ENCODE measurements around the gene SH2B2.
"Not testable (repeated sequence)": the region's sequence is repeated elsewhere in the genome, so short reads cannot be mapped to it uniquely, and the experiment has no call there.

The SH2B2 gene

DNA sequence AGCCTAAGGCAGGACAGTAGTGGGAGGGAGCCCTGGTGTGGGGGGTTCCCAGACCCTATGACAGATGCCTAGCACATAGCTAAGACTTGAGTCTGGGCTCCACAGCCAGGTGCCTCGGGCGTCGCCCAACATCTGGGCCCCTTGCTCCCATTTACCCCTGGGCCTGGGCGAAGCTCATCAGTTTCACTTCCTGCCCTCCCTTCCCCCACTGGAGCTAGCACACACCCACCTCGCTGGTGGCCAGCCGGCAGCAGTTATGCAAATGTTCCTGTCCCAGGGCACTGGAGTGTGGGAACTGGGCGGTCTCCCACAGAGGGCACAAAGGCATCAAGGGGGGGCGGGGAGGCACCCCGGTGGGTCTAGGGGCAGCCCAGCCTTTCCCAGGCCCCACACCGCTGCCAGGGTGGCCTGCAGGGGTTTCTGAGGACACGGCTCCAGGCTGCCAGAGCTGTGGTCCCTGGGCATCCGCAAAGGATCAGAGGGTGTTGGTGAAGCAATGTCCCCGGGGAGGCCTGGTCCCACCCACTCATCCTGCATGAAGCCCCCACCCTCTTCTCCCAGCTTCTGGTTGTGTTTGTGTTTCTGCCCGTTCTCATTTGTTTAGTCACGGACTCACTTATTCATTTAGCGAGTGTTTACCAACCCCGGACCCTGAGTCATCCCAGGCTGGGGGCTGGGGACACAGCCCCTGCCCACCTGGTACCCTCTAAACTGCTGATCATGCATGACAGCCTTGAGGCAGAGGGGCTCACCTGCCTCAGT, 20.4 kb downstream of the SH2B2 start:
- DNase-seq (ENCODE audit: low read depth) = no peak

DNA sequence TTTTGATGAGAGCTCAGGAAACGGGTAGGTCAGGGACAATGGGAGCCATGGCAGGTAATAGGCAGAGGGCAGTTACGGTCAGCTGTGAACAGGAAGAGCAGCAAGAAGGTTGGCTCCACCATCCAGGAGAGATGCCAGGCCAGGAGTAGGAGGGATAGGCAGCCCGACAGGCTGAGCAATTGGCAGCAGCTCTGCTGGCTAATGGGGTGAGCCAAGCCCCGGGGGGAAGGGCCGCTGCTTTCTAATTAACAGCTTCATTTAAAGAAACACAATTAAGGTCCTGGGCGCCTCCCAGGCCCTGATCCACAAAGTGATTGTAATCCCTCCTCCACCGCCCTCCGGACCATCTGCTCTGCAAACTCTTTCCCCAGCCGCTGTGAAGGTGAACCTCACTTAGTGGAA, 23.7 kb downstream of the SH2B2 start:
- DNase-seq (ENCODE audit: low read depth) = no peak

DNA sequence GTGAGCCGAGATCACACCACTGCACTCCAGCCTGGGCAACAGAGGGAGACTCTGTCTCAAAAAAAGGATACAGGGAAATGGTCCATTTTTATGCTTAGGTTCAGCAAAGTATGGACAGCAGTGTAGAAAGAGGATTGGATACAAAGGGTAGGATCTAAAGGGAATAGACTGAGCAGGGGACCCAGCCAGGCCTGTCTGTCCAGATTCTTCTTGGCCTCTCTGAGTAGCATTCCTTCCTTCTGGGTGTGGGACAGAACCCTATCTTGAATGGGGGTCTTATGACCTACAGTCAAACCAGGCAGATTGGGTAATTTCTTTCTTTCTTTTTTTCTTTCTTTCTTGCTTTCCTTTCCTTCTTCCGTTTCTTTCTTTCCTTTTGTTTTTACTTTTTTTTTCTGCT, 25.6 kb downstream of the SH2B2 start:
- no peak for DNase-seq (ENCODE audit: low read depth)

DNA sequence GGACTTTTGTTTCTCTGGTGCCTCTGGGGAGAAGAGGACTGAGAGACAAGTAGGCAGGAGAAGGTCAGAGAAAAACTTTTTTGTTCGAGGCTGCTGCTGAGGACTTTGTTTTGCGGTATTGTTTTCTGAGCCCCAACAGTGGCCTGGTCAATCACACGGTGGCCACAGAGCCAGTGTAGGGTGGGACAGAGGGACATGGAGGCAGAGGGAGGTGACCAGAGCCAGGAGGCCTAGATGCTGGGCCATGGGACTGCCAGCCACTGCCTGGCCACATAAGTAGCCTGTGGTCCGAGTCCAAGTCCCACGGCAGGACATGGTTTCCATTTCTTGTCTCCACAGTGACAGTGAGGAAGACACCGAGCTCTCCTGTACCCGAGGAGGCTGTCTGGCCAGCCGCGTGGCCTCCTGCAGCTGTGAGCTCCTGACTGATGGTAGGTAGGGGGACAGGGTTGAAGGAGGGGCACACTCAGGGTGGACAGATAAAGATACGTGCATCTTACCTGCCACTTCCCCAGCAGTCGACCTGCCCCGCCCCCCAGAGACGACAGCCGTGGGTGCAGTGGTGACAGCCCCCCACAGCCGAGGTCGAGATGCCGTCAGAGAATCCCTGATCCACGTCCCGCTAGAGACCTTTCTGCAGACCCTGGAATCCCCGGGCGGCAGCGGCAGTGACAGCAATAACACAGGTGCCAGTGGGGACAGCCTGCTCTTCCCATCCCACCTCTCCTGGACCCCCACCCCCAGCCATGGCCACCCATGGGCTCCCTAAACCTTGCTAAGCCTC, 27.5 kb downstream of the SH2B2 start:
- DNase-seq (ENCODE audit: low read depth) = no peak

DNA sequence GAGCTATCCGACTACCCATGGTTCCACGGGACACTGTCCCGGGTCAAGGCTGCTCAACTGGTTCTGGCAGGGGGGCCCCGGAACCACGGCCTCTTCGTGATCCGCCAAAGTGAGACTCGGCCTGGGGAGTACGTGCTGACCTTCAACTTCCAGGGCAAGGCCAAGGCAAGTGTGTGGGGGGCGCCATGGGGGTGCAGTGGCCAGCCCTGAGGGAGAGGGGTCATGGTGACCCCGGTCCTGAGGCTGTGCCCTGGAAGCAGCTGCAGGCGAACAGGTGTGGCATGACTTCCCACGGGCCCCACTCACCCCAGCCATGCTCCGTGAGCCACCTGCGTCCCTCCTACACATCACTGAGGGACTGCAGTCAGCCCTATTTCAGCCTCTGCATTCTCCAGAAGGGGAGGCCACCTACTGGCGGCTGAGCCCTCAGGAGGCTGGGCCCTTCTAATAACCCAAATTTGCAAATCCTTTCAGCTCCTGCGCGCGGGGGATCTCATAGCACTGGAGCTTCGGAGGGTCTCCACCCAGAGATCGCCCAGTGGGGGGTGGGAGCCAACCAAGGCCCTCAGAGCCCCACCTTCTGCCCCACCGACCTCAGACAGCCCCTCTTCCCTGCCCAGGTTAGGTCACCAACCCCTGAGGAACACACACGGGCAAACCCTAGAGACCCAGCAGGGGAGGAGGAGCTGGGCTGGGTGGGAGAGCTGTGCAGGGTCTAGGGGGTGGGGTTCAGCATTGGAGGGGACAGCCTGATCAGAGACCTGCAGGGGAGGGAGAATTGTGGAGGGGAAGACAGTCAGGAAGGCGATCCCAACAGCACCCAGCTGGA, 30.8 kb downstream of the SH2B2 start:
- no peak for DNase-seq (ENCODE audit: low read depth)

DNA sequence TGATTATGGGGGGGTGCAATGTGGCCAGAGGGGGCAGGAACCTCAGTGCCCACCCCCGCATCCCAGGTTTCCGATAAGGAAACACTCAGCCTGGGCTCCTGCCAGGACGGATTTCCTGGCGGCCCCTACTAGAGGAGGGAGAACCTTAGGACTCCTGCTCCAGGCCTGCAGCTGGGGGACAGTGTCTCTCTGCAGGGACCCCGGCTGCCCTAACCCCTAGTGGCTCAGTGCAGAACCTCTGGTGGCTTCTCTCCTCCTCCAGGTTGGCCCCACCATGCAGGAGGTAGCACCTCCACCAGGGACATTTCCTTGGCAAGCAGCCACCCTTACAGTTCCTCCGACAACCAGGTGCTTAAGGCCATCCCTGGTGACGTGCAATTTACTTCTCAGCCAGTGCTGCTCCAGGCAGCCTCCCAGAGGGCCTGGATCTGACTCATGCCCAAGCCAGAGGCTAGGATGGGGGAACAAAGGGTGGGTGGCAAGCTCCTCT, 31.9 kb downstream of the SH2B2 start:
- DNase-seq (ENCODE audit: low read depth) = no peak

DNA sequence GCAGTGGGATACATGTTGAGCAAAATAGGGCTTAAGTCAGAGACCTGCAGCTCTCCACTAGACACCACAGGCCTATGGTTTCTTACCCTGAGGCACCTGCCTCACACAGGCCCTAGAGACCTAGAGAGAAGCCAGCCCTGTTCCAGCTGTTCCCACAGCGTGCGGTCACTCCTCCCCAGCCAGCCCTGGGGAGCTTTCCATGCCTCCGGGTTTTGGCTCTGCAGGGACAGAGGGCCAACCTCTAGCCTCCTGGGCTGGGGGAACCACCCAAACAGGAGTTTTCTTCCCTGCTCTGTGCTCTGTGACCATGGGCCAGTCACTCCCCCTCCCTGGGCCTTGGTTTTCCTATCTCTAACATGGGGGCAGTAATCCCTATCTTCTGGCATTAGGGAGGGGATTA, 33.0 kb downstream of the SH2B2 start:
- DNase-seq (ENCODE audit: low read depth) = no peak

DNA sequence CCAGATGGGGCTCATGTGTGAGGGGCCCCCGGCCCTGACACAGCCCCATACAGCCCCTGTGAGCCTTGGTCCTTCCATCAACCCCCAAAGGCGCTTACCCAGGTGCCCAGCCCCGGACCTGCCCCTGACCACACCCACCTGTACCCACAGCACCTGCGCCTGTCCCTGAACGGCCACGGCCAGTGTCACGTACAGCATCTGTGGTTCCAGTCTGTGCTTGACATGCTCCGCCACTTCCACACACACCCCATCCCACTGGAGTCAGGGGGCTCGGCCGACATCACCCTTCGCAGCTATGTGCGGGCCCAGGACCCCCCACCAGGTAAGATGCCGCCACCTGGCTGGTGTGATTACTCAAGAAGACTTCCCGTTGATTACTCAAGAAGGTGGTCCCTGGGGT, 33.5 kb downstream of the SH2B2 start:
- no peak for DNase-seq (ENCODE audit: low read depth)

DNA sequence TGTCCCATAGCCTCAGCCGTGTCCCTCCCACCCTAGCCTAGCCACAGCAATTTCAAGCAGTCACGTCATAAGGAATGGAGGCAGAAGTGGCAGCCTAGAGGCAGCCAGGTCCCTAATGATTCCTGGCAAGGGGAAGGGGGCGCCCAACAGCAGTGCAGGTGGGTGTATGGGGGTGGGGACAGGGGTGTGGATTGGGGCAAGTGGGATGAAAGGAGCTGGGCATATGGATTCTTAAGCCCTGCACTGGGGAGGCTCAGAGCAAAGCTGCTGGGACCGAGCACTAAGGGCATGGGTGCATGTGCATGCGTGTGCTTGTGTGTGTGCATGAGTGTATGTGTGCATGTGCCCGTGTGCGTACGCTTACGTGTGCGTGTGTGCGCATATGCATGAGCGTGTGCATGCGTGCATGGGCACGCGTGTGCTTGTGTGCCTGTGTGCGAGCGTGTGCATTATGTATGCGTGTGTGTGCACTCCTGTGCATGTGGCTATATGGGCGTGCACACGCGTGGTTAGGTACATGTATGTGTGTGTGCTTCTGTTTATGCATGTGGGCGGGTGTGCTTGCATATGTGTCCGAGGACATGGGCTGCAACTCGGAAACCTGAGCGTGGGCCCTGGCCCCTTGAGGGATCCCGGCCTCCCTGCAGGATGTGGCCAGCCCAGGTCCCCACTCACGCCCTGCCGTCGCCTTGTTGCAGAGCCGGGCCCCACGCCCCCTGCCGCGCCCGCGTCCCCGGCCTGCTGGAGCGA, 34.1 kb downstream of the SH2B2 start:
- no peak for DNase-seq (ENCODE audit: low read depth)

DNA sequence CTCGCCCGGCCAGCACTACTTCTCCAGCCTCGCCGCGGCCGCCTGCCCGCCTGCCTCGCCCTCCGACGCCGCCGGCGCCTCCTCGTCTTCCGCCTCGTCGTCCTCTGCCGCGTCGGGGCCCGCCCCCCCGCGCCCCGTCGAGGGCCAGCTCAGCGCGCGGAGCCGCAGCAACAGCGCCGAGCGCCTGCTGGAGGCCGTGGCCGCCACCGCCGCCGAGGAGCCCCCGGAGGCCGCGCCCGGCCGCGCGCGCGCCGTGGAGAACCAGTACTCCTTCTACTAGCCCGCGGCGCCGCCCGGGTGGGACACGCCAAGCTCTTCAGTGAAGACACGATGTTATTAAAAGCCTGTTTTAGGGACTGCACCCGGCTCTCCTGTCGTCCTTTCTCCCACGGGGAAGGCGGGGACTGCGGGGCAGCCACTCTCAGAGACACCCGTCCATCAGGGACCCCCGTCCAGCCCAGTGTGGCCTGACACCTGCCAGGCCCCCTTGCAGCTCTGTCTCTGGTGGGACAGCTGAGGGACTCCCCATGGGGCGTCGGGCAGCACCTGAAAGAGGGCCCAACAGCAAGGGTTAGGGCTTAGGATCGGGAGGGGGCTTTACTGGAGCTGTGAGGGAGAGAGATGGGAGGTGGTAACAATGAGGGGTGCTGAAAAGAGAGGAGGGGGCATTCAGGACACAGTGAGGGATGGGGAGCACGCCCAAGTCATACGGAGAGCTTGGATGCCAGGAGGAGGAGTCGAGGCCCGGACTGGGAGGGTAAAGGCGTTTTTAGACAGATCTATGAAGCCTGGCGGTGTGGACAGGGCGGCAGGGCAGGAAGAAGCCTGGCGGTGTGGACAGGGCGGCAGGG, 34.9 kb downstream of the SH2B2 start:
- no peak for DNase-seq (ENCODE audit: low read depth)

DNA sequence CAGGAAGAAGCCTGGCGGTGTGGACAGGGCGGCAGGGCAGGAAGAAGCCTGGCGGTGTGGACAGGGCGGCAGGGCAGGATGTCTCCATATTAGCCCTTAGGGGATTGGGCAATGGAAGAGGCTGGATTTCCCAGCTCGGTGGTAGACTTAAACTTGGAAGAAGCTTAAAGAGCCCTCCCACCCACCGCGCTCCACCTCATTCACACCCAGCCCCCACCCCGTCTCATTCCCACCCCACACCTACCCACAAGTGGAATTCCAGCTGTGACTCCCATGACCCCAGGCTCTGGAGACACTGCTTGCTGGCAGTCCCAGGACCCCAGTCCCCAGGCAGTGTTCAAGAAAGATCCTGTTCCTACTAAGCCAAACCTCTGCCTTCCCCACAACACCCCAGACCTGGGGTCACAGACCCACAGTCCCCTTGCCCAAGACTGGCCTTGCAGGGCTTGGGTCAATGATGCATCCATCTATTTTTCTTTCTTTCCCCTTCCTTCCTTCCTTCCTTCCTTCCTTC, 35.6 kb downstream of the SH2B2 start:
- no peak for DNase-seq (ENCODE audit: low read depth)

DNA sequence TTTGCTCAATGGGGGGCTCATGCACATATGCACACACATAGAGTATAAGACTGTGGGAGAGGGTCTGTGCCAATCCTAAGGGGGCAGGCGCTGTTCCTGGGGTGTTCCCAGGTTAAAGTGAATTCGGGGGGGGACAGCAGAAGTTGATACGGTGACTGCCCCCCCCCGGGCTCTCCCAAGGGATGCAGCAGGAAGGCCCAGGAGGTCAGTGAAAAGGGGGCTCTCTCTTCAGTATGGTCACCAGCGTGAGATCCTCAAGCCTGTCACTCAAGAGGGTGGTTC, 37.2 kb downstream of the SH2B2 start:
- DNase-seq (ENCODE audit: low read depth) = no peak

DNA sequence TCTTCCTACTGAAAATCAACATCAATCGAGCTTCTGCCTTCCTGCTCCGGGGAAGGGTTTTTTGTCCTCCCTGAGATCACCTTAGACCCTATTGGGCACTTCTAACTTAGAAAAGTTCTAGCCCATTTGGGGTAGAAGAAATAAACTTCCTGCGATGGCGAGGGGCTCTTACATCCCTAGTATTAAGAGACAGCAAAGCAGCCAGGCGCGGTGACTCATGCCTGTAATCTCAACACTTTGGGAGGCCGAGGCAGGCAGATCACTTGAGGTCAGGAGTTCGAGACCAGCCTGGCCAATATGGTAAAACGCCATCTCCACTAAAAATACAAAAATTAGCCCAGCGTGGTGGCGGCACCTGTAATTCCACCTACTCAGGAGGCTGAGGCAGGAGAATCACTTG, 38.4 kb downstream of the SH2B2 start:
- not testable (repeated sequence) for DNase-seq (ENCODE audit: low read depth)

DNA sequence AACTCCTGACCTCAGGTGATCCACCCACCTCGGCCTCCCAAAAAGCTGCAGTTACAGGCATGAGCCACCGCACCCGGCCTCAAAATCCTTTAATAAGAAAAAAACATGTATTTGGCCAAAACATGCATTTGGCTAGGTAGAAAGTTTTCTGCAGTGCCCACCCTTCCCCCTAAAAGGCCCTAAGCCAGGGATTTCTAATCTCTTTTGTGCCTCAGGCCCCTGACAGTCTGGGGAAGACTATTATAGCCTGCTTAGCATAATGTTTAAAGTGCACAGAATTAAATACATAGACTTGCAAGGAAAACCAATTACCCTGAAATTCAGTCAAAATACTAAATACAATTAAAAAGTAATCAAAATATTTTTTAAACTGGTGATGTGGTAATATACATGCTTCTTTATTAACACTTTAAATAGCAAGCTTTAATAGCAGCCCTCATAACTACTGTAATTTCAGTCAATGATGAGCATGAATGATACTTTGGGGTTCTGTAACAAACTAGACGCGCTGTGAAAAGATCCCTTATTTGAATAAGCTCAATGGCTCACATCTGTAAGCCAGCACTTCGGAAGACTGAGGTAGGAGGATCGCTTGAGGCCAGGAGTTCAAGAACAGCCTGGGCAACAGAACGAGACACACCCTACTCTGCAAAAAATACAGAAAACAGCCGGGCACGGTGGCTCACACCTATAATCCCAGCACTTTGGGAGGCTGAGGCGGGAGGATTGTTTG, 39.7 kb downstream of the SH2B2 start:
- DNase-seq (ENCODE audit: low read depth) = no peak

DNA sequence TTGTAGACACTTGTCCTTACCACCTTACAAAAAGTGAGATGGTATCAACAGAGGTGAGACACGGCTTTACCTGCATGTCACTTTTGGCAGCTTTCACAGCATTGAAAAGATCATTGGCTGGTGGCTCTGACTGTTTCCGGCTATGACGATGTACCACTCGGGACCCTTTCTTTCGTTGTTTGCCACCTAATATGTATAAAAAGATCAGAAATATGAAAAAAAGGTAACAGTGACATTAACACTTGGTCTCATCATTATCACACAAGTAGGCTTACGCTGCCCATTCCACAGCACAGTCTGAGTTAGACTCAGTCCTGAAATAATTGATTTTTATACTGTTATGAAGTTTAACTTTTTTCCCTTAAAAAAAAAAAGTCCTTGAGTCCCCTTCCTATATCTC, 40.5 kb downstream of the SH2B2 start:
- DNase-seq (ENCODE audit: low read depth) = not testable (repeated sequence)

DNA sequence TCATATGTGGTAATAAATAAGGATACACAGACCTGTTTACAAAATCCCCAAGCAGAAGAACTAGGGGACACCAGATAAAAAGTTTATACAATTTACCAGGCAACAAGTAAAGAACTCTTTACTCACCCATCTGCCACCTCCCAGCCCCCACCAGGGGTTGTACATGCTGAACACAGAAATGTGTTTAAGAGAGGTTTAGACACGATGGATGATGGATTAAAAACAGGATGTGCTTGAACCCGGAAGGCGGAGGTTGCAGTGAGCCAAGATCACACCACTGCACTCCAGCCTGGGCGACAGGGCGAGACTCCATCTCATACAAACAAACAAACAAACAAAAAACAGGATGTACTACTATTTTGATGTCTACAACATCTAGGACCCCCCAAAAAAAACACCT, 42.2 kb downstream of the SH2B2 start:
- not testable (repeated sequence) for DNase-seq (ENCODE audit: low read depth)

DNA sequence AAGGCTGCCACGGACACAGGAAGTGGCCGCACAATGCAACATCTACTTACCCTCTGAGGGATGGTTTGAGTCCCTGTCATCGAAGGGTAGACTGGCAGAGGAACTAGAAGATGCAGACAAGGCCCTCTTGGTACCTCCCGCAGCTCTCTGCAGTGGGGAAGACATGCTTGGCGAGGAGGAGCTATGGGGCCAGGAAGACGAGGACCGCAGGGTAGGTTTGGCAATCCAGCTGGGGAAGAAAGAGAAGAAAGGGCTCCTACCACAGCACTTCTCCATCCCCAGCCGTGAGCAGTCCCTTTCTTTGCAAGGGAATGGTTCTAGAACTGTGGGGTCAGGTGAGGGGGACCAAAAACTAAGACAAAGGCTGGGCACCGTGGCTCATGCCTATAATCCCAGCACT, 42.7 kb downstream of the SH2B2 start:
- DNase-seq (ENCODE audit: low read depth) = not testable (repeated sequence)

DNA sequence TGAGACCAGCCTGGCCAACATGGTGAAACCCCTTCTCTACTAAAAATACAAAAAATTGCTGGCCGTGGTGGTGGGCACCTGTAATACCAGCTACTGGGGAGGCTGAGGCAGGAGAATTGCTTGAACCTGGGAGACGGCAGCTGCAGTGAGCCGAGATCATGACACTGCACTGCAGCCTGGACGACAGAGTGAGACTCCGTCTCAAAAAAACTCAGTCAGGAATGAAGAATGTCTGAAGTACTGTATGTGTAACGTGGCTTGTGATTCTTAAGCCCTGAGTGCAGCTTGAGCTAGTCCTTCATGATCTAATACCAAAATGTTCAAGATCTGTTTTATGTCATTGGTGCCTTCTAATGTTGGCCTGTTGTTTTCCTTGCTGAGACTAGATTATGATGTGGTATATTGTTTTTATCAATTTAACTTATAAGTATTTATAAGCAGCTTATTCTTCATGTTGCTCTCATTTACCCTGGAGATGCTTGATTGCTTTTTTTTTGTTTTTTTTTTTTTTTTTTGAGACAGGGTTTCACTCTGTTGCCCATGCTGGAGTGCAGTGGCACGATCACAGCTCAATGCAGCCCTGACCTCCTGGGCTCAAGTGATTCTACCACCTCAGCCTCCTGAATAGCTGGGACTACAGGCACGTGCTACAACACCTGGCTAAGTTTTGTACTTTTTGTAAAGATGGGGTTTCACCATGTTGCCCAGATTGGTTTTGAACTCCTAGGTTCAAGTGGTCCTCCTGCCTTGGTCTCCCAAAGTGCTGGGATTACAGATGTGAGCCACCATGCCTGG, 44.2 kb downstream of the SH2B2 start:
- DNase-seq (ENCODE audit: low read depth) = not testable (repeated sequence)

DNA sequence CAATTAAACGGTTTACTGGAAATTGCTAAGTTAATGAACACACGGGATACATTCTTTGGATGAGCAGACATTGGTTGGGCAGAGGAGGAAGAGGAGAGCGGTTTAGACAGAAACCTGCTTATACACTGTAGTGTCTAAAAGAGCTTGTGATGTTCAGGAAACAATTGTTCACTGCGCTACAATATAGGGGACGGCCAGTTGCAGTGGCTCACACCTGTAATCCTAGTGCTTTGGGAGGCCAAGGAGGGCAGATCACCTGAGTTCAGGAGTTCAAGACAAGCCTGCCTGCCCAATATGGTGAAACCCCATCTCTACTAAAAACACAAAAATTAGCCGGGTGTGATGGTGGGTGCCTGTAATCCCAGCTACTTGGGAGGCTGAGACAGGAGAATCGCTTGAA, 48.9 kb downstream of the SH2B2 start:
- DNase-seq (ENCODE audit: low read depth) = not testable (repeated sequence)

All from stimulated activated CD8-positive, alpha-beta memory T cell treated with anti-CD3 and anti-CD28 coated beads, Interleukin-12 subunit alpha, Interleukin-12 subunit beta, amount 100 ng/mL, for 1 hour (primary cell).